Measurements from ENCODE around the gene GPR62. TPM values are rescaled to one million over a fixed set of nuclear protein-coding genes. Genes with fewer than 3 reads are reported as not detected.

Gene GPR62
- total and polyA plus RNA-seq, 2 experiments from 2014 or later, result 0.10 to 0.38 TPM

GRCh38 chr3:51986010-51986947 is 31.1 kb downstream of the GPR62 start:
- Mint-ChIP-seq H3K9me3 (no peaks in the 10 kb centered on the region), H3K27ac (no peak overlapping the region), H3K4me3 (no peak overlapping the region), H3K27me3 (ENCODE audit: insufficient read depth, low read depth, poor library complexity) (peaks cover 21% of the 10 kb centered on the region), H3K4me1 (peaks cover 27% of the 10 kb centered on the region), H3K36me3 (ENCODE audit: low read depth) (peaks cover 7% of the 10 kb centered on the region)
- H3K4me3 ChIP-seq, result no peak overlapping the region
- no peak overlapping the region for H3K27ac ChIP-seq (ENCODE audit: low read depth)
- H3K4me1 ChIP-seq (ENCODE audit: insufficient read depth), result peaks cover 15% of the 10 kb centered on the region
- H3K36me3 ChIP-seq (ENCODE audit: insufficient read depth), result no peaks in the 10 kb centered on the region
- no peak overlapping the region for H3K4me2 ChIP-seq
- H4K20me1 ChIP-seq (replicated peaks; ENCODE audit: insufficient read depth), result peaks cover under 1% of the 10 kb centered on the region; the same call in 1 of the 2 replicates
- ATAC-seq (no peak), DNase-seq (ENCODE audit: low spot score) (no peak)
- H2AFZ ChIP-seq, result no peak overlapping the region
- H3K9me2 ChIP-seq (ENCODE audit: insufficient read depth), result no peaks in the 10 kb centered on the region
- H3F3A ChIP-seq (replicated peaks; ENCODE audit: low read depth), result peaks cover 12% of the 10 kb centered on the region
- no peaks in the 10 kb centered on the region for H3K27me3 ChIP-seq (ENCODE audit: insufficient read depth)
- TF ChIP-seq CREB1 (CRISPR knock-in tag; IDR thresholded peaks at IDR 0.05; ENCODE audit: low read depth), result no peak
- no peak for TF ChIP-seq CTCF (conservative IDR thresholded peaks at IDR 0.05; ENCODE audit: low read depth in 2 of 2)
- TF ChIP-seq NANOG (IDR thresholded peaks at IDR 0.05; ENCODE audit: borderline replicate concordance), result no peak
- no peak for TF ChIP-seq ETS1 (IDR thresholded peaks at IDR 0.05)
- TF ChIP-seq EZH2 (IDR thresholded peaks at IDR 0.05; ENCODE audit: low read depth, unreplicated experiment), result no peak
- TF ChIP-seq STAT1 (IDR thresholded peaks at IDR 0.05; ENCODE audit: unreplicated experiment), result no peak
- H3K79me2 ChIP-seq (replicated peaks; ENCODE audit: insufficient read depth), result no peaks in the 10 kb centered on the region

- Mint-ChIP-seq H3K9me3 (no peaks in the 10 kb centered on the region), H3K4me1 (peaks cover 24% of the 10 kb centered on the region), H3K4me3 (no peak overlapping the region), H3K27ac (no peak overlapping the region), H3K27me3 (ENCODE audit: insufficient read depth, low read depth, poor library complexity) (peaks cover 20% of the 10 kb centered on the region), H3K36me3 (ENCODE audit: low read depth) (peaks cover 20% of the 10 kb centered on the region)
- no peak overlapping the region for H2AFZ ChIP-seq
- H3K9me2 ChIP-seq (ENCODE audit: insufficient read depth), result no peaks in the 10 kb centered on the region
- H3K27me3 ChIP-seq (ENCODE audit: insufficient read depth), result no peaks in the 10 kb centered on the region
- ATAC-seq (no peak), DNase-seq (ENCODE audit: low spot score) (no peak)
- no peak overlapping the region for H3K4me3 ChIP-seq
- H3K79me2 ChIP-seq (replicated peaks; ENCODE audit: insufficient read depth), result no peaks in the 10 kb centered on the region
- H3K27ac ChIP-seq (ENCODE audit: low read depth), result no peak overlapping the region
- H3K36me3 ChIP-seq (ENCODE audit: insufficient read depth), result peaks cover under 1% of the 10 kb centered on the region; the same call in 1 of the 2 replicates
- H4K20me1 ChIP-seq (replicated peaks; ENCODE audit: insufficient read depth), result peaks cover 4% of the 10 kb centered on the region; the same call in 1 of the 2 replicates
- H3F3A ChIP-seq (replicated peaks; ENCODE audit: low read depth), result peaks cover 18% of the 10 kb centered on the region
- H3K4me1 ChIP-seq (ENCODE audit: insufficient read depth), result peaks cover 11% of the 10 kb centered on the region
- H3K4me2 ChIP-seq, result no peak overlapping the region
- TF ChIP-seq ETS1 (IDR thresholded peaks at IDR 0.05) (no peak), JUNB (IDR thresholded peaks at IDR 0.05; ENCODE audit: unreplicated experiment) (no peak), NANOG (IDR thresholded peaks at IDR 0.05; ENCODE audit: borderline replicate concordance) (no peak), EZH2phosphoT487 (IDR thresholded peaks at IDR 0.05; ENCODE audit: unreplicated experiment) (no peak), POLR2AphosphoS5 (IDR thresholded peaks at IDR 0.05; ENCODE audit: low read depth) (no peak), ZNF462 (CRISPR knock-in tag; IDR thresholded peaks at IDR 0.05) (no peak), CREB1 (CRISPR knock-in tag; IDR thresholded peaks at IDR 0.05; ENCODE audit: low read depth) (no peak)
Measured at GRCh38 chr3:51987568-51987967, 32.4 kb downstream of the GPR62 start.
